AG09309 (cell line): Measurements from ENCODE around the gene NSD2.

ENCODE experiments used
- DNase-seq: peaks from one replicate; pipeline ENCODE4 v3.0.0-alpha.2; 2010; ENCODE audit warnings: low read depth
- H3K4me3 ChIP-seq: 2 replicates; pipeline ENCODE4 v1.5.1; 2011; ENCODE audit warnings: mild to moderate bottlenecking, low read depth, low read length, moderate library complexity; ENCODE audit not compliant: control insufficient read depth
- CTCF ChIP-seq: IDR thresholded peaks from 2 replicates; pipeline ENCODE4 v1.5.1; 2011; ENCODE audit warnings: mild to moderate bottlenecking, low read depth, low read length, inconsistent platforms; ENCODE audit not compliant: insufficient read depth, control insufficient read depth; ENCODE audit errors: missing control alignments

The NSD2 gene

GRCh38 chr4:1956631-1957030, 85.4 kb downstream of the NSD2 start:
- DNase-seq, result no peak
- no peak overlapping the region for H3K4me3 ChIP-seq
- TF ChIP-seq CTCF, result no peak

GRCh38 chr4:1958276-1959103, 87.3 kb downstream of the NSD2 start:
- no peak for DNase-seq
- H3K4me3 ChIP-seq, result no peak overlapping the region
- no peak for TF ChIP-seq CTCF

GRCh38 chr4:1959104-1959384, 87.9 kb downstream of the NSD2 start:
- TF ChIP-seq CTCF, result no peak
- no peak for DNase-seq

GRCh38 chr4:1960170-1960825, 89.1 kb downstream of the NSD2 start:
- no peak overlapping the region for H3K4me3 ChIP-seq
- DNase-seq, result no peak
- TF ChIP-seq CTCF, result no peak

More at GRCh38 chr4:1959104-1959384, 87.9 kb downstream of the NSD2 start:
- no peak overlapping the region for H3K4me3 ChIP-seq

- no peak for TF ChIP-seq CTCF
- H3K4me3 ChIP-seq, result no peak overlapping the region
- DNase-seq, result no peak
Measured at GRCh38 chr4:1961038-1961437, 89.8 kb downstream of the NSD2 start.

GRCh38 chr4:1961563-1961962, 90.4 kb downstream of the NSD2 start:
- no peak for DNase-seq
- TF ChIP-seq CTCF, result no peak
- no peak overlapping the region for H3K4me3 ChIP-seq
